Measurements from ENCODE around the gene FCHSD2. TPM values are rescaled to one million over a fixed set of nuclear protein-coding genes. Genes with fewer than 3 reads are reported as not detected.
"Not testable (repeated sequence)": the region's sequence is repeated elsewhere in the genome, so short reads cannot be mapped to it uniquely, and the experiment has no call there.

FCHSD2 gene
- total RNA-seq, 1 donor: 28.2 TPM

DNA sequence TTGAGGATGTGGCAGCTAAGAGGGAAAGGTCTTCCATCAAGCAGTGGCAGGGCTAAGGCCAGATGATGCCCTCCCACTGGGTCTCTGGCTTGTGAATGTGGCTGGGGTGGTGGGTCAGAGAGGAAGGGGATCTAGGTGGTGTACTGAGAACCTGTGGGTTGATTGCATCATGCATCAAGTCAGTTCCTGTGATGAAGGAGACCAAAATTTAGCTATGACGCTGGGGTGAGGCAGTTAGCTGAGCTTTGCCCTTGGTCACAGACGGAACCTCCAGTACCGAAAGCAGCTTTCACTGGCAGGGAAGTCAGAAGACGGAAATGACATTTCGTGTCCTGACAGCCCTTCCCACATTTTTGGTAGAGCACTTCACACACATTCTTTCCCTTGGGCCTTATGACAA is 307.2 kb downstream of the FCHSD2 start:
- no peaks in the 10 kb centered on the region for H3K9me3 ChIP-seq (ENCODE audit: low read depth, low read length)
- no peak overlapping the region for H3K4me3 ChIP-seq (ENCODE audit: low read length)
- H3K27me3 ChIP-seq (ENCODE audit: insufficient read depth, low read length): no peaks in the 10 kb centered on the region
- peaks cover 21% of the 10 kb centered on the region for H3K4me1 ChIP-seq (ENCODE audit: insufficient read depth, low read length)

DNA sequence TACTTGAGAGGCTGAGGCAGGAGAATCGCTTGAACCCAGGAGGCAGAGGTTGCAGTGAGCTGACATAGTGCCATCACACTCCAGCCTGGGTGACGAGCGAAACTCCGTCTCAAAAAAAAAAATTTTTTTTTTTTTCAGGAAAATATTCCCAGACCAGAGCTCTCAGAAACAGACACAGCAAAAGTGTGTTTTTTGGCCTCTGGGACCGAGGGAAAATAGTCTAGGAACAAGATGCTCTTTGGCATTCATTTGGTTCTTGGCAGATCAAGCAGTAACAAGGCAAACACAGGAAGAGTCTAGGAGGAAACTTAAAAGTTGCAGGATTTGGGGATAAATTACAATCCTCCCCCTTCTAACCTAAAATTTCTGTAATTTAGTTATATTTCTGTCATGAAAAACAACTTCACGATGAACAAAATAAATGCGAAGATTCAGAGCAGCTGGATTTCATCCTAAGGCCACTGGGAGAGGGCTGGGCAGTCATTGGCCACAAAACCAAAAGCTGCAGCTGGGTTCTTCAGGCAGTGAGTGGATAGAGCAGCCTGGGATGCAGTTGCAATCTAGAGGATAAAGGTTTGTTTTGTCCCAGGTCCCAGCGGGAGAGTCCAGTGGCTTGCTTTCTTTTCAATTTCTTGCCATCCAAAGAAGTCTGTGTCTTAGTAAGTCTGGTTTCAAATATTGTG is 308.2 kb downstream of the FCHSD2 start:
- no peaks in the 10 kb centered on the region for H3K9me3 ChIP-seq (ENCODE audit: low read depth, low read length)
- H3K4me3 ChIP-seq (ENCODE audit: low read length): no peak overlapping the region
- H3K27me3 ChIP-seq (ENCODE audit: insufficient read depth, low read length): no peaks in the 10 kb centered on the region
- peaks cover 24% of the 10 kb centered on the region for H3K4me1 ChIP-seq (ENCODE audit: insufficient read depth, low read length)

DNA sequence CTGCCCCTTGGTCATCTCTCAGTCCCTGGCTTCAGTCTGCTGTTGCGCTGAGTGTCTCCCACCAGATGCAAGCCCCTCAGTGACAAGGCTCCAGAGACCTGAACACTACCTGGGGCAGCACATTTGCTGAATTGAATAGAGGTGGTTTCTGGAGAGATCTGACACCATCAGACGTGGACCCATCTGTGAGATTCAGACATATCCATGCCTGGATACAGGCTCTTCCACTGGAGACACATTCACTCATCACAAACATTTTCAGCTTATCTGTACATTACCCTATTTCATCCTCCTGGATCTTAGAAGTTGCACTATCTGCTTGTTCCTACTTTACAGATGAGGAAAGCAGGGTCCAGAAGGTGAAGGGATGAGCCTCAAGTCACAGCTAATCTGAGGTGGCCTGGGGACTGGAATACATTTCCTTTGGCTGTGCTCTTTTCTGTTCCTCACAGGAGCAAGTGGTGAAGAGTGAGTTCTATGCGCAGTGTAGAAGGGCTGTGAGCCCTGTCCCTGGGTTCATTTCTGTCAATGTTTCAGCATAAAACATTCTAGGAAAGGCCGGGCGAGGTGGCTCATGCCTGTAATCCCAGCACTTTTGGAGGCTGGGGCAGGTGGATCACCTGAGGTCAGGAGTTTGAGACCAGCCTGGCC is 308.9 kb downstream of the FCHSD2 start:
- H3K4me1 ChIP-seq (ENCODE audit: insufficient read depth, low read length): peaks cover 32% of the 10 kb centered on the region
- no peaks in the 10 kb centered on the region for H3K27me3 ChIP-seq (ENCODE audit: insufficient read depth, low read length)
- no peak overlapping the region for H3K4me3 ChIP-seq (ENCODE audit: low read length)
- no peaks in the 10 kb centered on the region for H3K9me3 ChIP-seq (ENCODE audit: low read depth, low read length)

DNA sequence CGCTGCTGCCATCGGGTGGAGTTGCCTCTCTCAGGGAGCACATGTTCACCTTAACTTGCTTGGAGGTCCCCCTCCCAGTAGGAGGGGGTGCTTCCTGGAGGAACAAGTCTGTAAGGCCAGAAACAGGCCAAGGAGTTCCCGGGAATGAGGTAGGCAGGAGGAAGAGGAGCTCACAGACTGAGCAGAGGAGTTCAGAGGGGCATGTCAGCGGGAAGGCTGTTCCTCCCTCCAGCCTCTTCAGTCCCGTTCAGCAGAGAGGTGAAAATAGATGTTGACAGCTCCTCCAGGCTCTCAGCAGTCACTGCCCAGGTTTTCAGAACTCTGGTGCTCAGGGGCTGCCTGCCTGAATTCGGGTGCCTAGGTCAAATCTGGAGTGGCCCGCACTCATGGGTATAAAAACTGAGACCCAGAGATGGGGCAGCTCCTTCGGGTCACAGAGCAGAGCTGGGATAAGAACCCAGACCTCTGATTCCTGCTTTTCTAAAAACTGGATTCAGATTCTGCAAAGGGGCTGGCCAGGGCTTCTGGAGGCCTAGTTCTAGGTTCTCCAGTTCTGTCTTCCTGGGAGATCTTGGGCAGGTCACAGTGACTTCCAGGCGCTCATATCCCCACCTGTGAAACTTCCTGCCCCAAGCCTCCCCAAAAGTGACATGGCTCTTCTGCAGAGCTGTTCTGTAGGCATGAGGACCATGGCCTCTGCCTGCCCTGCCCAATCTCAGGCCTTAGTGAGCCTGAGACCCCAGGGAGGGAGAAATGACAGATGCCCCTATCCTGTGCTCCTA is 309.6 kb downstream of the FCHSD2 start:
- Histone ChIP-seq H3K4me3 (ENCODE audit: low read length) (no peak overlapping the region), H3K9me3 (ENCODE audit: low read depth, low read length) (no peaks in the 10 kb centered on the region), H3K4me1 (ENCODE audit: insufficient read depth, low read length) (peaks cover 39% of the 10 kb centered on the region), H3K27me3 (ENCODE audit: insufficient read depth, low read length) (no peaks in the 10 kb centered on the region)

DNA sequence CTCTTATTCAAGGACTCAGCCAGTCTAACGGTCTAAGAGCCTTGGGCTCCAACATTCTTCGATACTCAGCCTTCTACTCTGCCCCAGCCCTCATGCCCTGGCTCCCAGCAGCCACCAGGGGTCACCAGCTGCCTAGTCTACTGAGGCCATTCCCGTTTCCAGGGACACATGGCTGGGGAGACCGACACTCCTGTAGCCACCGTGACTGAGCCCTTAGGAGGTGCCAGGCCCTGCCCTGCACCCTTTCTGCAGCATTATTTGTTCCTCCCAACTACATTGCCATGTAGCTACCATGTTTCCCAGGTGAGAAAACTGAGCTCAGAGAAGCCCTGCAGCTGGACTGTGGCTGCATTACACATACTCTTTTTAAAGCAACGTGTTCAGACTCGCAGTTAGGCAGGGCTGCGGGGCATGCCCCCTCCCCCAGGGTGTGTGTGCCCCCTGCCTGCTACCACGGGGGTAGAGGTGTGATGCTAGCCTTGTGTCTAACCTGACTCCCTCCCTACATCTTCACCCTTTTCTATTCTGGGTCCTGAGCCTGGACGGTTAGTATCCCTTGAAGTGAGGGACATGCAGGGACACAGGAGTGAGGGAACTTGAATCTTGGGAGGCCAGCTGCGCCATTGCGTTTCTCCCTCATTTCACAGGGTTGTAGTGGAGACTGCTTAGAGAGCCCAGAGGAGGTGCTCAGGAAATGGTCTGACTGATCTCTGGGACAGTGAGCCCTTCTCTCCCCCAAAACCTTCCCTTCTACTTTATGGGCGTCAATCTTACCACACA is 310.4 kb downstream of the FCHSD2 start:
- no peak overlapping the region for H3K4me3 ChIP-seq (ENCODE audit: low read length)
- H3K9me3 ChIP-seq (ENCODE audit: low read depth, low read length): no peaks in the 10 kb centered on the region
- H3K4me1 ChIP-seq (ENCODE audit: insufficient read depth, low read length): peaks cover 46% of the 10 kb centered on the region
- no peaks in the 10 kb centered on the region for H3K27me3 ChIP-seq (ENCODE audit: insufficient read depth, low read length)

DNA sequence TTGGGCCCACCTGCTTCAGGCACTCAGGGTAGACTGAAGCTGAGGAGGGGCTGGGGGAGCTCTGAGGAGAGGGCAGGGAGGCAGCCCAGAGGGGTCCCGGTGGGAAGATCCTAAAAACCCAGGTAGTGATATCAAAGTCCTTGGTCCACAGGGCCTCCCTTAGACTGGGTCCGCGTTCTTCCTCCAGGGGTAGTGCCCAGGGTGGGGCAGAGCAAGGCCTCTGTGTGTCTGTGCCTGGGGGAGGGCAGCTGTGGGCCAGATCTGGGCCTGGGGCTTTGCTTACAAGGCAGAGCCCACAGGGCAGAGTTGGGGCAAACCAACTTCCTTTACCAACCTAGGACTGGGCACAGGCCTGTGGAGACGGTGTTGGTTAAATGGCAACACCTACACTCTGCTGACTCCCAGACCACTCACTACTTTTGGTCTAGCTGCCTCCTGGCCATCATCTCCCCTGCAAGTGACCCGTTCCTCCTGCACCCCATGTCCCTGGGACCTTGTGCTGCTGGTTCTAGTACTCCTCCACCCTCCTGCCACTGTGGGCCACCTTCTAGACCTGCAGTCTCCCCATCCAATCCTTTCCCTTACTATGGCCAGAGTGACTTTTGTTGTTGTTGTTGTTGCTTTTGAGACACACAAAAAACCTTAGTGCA is 312.1 kb downstream of the FCHSD2 start:
- H3K27me3 ChIP-seq (ENCODE audit: insufficient read depth, low read length): no peaks in the 10 kb centered on the region
- no peak overlapping the region for H3K4me3 ChIP-seq (ENCODE audit: low read length)
- H3K4me1 ChIP-seq (ENCODE audit: insufficient read depth, low read length): peaks cover 35% of the 10 kb centered on the region
- no peaks in the 10 kb centered on the region for H3K9me3 ChIP-seq (ENCODE audit: low read depth, low read length)

DNA sequence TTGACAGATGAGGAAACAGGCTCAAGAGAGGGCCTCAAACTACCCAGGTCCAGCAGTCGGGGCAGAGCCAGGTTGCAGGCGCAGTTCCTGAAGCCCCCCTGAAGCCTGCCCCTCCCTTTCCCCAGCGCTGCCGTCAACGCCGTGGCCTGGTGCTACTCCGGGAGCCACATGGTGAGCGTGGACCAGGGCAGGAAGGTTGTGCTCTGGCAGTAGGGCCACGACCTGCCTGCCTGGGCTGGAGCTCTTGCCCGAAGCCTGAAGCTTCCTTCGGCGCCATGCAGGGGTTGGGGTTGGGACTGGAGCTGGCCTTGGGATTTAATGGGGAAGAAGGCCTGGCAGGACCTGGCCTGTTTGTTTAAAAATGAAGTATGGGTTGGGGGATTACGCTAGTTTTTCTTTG is 312.9 kb downstream of the FCHSD2 start:
- Histone ChIP-seq H3K4me3 (ENCODE audit: low read length) (no peak overlapping the region), H3K9me3 (ENCODE audit: low read depth, low read length) (no peaks in the 10 kb centered on the region), H3K27me3 (ENCODE audit: insufficient read depth, low read length) (no peaks in the 10 kb centered on the region), H3K4me1 (ENCODE audit: insufficient read depth, low read length) (peaks cover 27% of the 10 kb centered on the region)

DNA sequence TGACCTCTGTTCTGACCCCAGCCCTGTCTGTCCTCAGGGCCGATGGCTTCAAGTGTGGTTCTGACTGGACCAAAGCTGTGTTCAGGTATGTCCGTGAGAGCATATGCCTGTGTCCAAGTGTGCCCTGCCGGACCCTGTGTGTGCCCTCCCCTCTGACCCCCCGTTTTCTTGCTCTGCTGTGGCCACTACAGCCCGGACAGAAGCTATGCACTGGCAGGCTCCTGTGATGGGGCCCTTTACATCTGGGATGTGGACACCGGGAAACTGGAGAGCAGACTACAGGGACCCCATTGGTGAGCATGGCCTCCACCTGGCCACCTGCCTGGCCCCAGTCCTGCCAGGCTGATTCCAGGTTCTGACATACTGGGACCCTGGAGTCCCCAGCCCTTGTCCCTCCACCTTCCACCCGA is 313.4 kb downstream of the FCHSD2 start:
- peaks cover 26% of the 10 kb centered on the region for H3K4me1 ChIP-seq (ENCODE audit: insufficient read depth, low read length)
- H3K27me3 ChIP-seq (ENCODE audit: insufficient read depth, low read length): no peaks in the 10 kb centered on the region
- H3K4me3 ChIP-seq (ENCODE audit: low read length): no peak overlapping the region
- no peaks in the 10 kb centered on the region for H3K9me3 ChIP-seq (ENCODE audit: low read depth, low read length)

DNA sequence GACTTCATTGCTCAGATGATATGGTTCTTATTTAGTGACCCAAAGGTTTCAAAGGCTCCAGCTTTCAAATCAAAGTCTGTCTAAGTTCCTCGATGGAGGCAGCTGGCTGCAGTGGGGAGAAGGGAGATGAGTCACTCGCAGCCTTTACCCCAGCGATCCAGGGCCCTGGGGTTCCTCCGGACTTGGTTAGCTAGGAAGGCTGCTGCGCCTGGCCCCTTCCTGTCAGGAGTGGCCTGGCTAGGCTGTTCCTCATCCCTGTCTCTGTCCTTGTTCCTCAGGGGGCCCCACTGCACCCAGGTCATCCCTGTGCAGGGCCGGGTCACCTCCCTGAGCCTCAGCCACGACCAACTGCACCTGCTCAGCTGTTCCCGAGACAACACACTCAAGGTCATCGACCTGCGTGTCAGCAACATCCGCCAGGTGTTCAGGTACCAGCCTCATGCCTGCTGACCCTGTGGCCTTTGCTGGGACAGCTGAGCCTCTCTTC is 314.0 kb downstream of the FCHSD2 start:
- peaks cover 26% of the 10 kb centered on the region for H3K4me1 ChIP-seq (ENCODE audit: insufficient read depth, low read length)
- no peaks in the 10 kb centered on the region for H3K9me3 ChIP-seq (ENCODE audit: low read depth, low read length)
- H3K4me3 ChIP-seq (ENCODE audit: low read length): no peak overlapping the region
- no peaks in the 10 kb centered on the region for H3K27me3 ChIP-seq (ENCODE audit: insufficient read depth, low read length)

DNA sequence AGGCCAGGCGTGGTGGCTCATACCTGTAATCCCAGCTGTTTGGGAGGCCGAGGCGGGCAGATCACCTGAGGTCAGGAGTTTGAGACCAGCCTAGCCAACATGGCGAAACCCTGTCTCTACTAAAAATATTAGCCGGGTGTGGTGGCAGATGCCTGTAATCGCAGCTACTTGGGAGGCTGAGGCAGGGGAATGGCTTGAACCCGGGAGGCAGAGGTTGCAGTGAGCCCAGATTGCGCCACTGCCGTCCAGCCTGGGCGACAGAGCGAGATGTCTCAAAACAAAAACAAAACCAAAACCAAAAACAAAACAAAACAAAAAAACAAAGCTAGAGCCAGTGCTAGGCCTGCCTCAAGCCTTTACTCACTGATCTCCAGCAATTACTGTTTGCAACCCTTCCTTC is 314.5 kb downstream of the FCHSD2 start:
- H3K4me1 ChIP-seq (ENCODE audit: insufficient read depth, low read length): peaks cover 26% of the 10 kb centered on the region
- not testable (repeated sequence) for H3K27me3 ChIP-seq (ENCODE audit: insufficient read depth, low read length); H3K4me3 ChIP-seq (ENCODE audit: low read length); H3K9me3 ChIP-seq (ENCODE audit: low read depth, low read length)

DNA sequence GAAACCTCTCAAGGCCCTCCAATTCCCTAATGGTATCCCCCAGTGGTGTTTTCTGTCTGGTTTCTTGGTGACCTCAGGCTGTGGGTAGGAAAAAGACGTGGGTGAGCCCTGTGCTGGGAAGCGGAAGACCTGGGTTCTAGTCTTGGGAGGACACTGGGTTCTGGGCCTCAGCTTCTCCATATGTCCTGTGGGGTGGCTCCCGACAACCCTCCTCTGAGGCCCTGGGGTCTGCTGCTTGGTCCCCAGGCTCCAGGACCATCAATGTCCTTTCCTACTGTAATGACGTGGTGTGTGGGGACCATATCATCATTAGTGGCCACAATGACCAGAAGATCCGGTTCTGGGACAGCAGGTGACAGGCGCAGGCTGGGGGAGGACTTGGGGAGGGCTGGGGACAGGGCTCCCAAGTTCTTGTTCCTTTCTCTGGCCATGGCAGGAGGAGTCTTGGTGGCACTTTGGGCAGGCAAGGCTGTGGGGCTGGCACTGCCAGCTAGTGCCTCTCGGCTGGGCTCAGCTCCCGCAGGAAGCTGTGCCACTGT is 315.1 kb downstream of the FCHSD2 start:
- Histone ChIP-seq H3K4me1 (ENCODE audit: insufficient read depth, low read length) (peaks cover 26% of the 10 kb centered on the region), H3K9me3 (ENCODE audit: low read depth, low read length) (no peaks in the 10 kb centered on the region), H3K27me3 (ENCODE audit: insufficient read depth, low read length) (no peaks in the 10 kb centered on the region), H3K4me3 (ENCODE audit: low read length) (no peak overlapping the region)

DNA sequence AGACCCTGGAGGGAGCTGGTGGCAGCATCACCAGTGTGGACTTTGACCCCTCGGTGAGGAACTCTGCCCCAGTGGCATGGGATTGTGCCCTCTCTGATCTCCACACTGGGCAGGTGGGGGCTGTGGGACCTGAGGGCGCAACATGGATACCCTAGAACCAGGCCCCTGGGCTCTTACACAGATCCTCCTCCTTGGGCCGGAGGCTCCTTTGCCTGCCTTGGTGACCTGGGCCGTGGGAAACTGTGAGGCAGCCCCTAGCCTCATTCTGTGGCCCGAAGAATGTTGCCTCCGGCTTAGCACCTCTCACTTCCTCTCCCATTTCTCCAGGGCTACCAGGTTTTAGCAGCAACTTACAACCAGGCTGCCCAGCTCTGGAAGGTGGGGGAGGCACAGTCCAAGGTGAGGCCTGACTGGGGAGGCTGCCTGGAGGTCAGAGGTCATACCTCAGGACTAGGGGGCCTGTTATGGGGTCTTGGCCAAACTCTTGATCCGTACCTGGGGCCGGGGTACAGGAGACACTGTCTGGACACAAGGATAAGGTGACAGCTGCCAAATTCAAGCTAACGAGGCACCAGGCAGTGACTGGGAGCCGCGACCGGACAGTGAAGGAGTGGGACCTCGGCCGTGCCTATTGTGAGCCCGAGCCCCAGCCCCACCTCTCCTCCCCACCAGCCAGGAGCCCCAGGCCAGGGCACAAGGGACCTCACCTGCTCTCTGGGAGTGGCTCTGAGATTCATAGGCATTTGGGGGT is 315.8 kb downstream of the FCHSD2 start:
- Histone ChIP-seq H3K27me3 (ENCODE audit: insufficient read depth, low read length) (no peaks in the 10 kb centered on the region), H3K4me3 (ENCODE audit: low read length) (no peak overlapping the region), H3K4me1 (ENCODE audit: insufficient read depth, low read length) (peaks cover 33% of the 10 kb centered on the region), H3K9me3 (ENCODE audit: low read depth, low read length) (no peaks in the 10 kb centered on the region)

DNA sequence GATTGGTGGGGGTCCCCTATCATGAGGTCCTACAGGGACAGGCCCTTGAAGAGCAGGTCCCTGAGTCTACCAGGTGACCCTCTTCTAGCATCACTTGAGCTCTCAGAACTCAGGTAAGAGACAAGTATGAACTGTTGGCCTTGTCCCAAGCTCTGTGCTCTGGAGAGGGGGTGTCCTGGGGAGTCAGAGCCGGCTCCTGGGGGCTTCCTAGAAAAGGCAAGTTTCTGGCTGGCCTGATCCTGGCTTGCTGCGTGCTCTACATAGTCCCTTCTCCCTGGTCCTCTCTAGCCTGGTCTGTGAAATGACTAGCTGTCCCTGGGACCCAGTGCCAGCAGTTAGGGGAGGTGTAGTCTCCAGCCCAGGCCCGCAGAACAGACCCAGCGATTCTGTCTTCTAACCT is 316.5 kb downstream of the FCHSD2 start:
- Histone ChIP-seq H3K4me3 (ENCODE audit: low read length) (no peak overlapping the region), H3K4me1 (ENCODE audit: insufficient read depth, low read length) (peaks cover 40% of the 10 kb centered on the region), H3K9me3 (ENCODE audit: low read depth, low read length) (no peaks in the 10 kb centered on the region), H3K27me3 (ENCODE audit: insufficient read depth, low read length) (no peaks in the 10 kb centered on the region)

Data from mononuclear cell (primary cell).